Left kidney (tissue), 2 donors: Measurements from ENCODE around the gene SCN2A. TPM values are rescaled to one million over a fixed set of nuclear protein-coding genes. Genes with fewer than 3 reads are reported as not detected.
A peak's percentile ranks its signal among the peaks of the same experiment; 100 is the strongest.
"Not testable (repeated sequence)": the region's sequence is repeated elsewhere in the genome, so short reads cannot be mapped to it uniquely, and the experiment has no call there.

Source experiments
- DNase-seq: peaks from one replicate; pipeline ENCODE4 v3.0.0-alpha.2; 2013
- polyA plus RNA-seq: library from polyadenylated mRNA; unstranded; fragments of 120-200 nt; gene quantifications from one replicate; pipeline ENCODE4 v1.2.1, GENCODE V29; 2013; ENCODE audit not compliant: insufficient read length

SCN2A gene
- polyA plus RNA-seq, 1 donor, result 2.7 TPM

- no peak for DNase-seq
Observed at GRCh38 chr2:165313509-165313908, 74.3 kb downstream of the SCN2A start.

- no peak for DNase-seq
Observed at GRCh38 chr2:165328272-165328671, 89.1 kb downstream of the SCN2A start.

- DNase-seq, result not testable (repeated sequence)
Observed at GRCh38 chr2:165344276-165344675, 105.1 kb downstream of the SCN2A start.

- DNase-seq, result no peak
Observed at GRCh38 chr2:165348441-165348840, 109.2 kb downstream of the SCN2A start.

GRCh38 chr2:165349181-165349580 is 110.0 kb downstream of the SCN2A start:
- DNase-seq, result no peak

GRCh38 chr2:165357758-165358157 is 118.5 kb downstream of the SCN2A start:
- no peak for DNase-seq

GRCh38 chr2:165361514-165361913 is 122.3 kb downstream of the SCN2A start:
- peak; percentile 4 for DNase-seq

- DNase-seq, result no peak
Observed at GRCh38 chr2:165369131-165369897, 130.1 kb downstream of the SCN2A start.

- DNase-seq, result no peak
Observed at GRCh38 chr2:165369898-165370296, 130.7 kb downstream of the SCN2A start.

- DNase-seq, result no peak
Observed at GRCh38 chr2:165371356-165371755, 132.1 kb downstream of the SCN2A start.

- DNase-seq, result no peak
Observed at GRCh38 chr2:165373278-165374010, 134.2 kb downstream of the SCN2A start.

- no peak for DNase-seq
Observed at GRCh38 chr2:165376571-165376975, 137.4 kb downstream of the SCN2A start.

- no peak for DNase-seq
Observed at GRCh38 chr2:165382362-165382761, 143.1 kb downstream of the SCN2A start.

GRCh38 chr2:165390875-165391274 is 151.7 kb downstream of the SCN2A start:
- no peak for DNase-seq

- DNase-seq, result no peak
Observed at GRCh38 chr2:165391791-165392190, 152.6 kb downstream of the SCN2A start.

GRCh38 chr2:165398603-165399002 is 159.4 kb downstream of the SCN2A start:
- DNase-seq, result not testable (repeated sequence)

- DNase-seq, result peak; percentile 77
Observed at GRCh38 chr2:165401285-165401852, 162.2 kb downstream of the SCN2A start.

- no peak for DNase-seq
Observed at GRCh38 chr2:165402162-165402561, 162.9 kb downstream of the SCN2A start.

GRCh38 chr2:165406173-165406572 is 167.0 kb downstream of the SCN2A start:
- DNase-seq, result no peak

GRCh38 chr2:165407466-165407865 is 168.3 kb downstream of the SCN2A start:
- DNase-seq, result no peak

GRCh38 chr2:165408186-165408585 is 169.0 kb downstream of the SCN2A start:
- DNase-seq, result no peak

GRCh38 chr2:165410276-165410675 is 171.1 kb downstream of the SCN2A start:
- no peak for DNase-seq

GRCh38 chr2:165414187-165414586 is 175.0 kb downstream of the SCN2A start:
- no peak for DNase-seq
